MG63 (cell line): ENCODE measurements around the gene NEIL3. TPM values are rescaled to one million over a fixed set of nuclear protein-coding genes. Genes with fewer than 3 reads are reported as not detected.

ENCODE experiments used
- DNase-seq: peaks from one replicate; pipeline ENCODE4 v3.0.0-alpha.2; 2020
- H3K27me3 ChIP-seq: fragments of 250-450 bp; sonication (Bioruptor Pico); 2 replicates; pipeline ENCODE4 v1.5.1; 2020; ENCODE audit warnings: mild to moderate bottlenecking, moderate library complexity
- H3K36me3 ChIP-seq: fragments of 250-450 bp; sonication (Bioruptor Pico); 2 replicates; pipeline ENCODE4 v1.5.1; 2020; ENCODE audit warnings: mild to moderate bottlenecking, moderate library complexity
- H3K4me3 ChIP-seq: fragments of 250-450 bp; sonication (Bioruptor Pico); 2 replicates; pipeline ENCODE4 v1.5.1; 2020; ENCODE audit warnings: mild to moderate bottlenecking, moderate library complexity
- H3K9me3 ChIP-seq: fragments of 250-450 bp; sonication (Bioruptor Pico); 2 replicates; pipeline ENCODE4 v1.5.1; 2020; ENCODE audit warnings: mild to moderate bottlenecking, moderate library complexity
- total RNA-seq: library from RNA; depleted of rRNA; stranded (reverse); fragments of >200 nt; shearing (Covaris generic); gene quantifications from 2 replicates; pipeline ENCODE4 v1.2.3, GENCODE V29; 2014; ENCODE audit warnings: low replicate concordance

The NEIL3 gene
- total RNA-seq, 1 experiment from 2014 or later = 36.3 TPM

DNA sequence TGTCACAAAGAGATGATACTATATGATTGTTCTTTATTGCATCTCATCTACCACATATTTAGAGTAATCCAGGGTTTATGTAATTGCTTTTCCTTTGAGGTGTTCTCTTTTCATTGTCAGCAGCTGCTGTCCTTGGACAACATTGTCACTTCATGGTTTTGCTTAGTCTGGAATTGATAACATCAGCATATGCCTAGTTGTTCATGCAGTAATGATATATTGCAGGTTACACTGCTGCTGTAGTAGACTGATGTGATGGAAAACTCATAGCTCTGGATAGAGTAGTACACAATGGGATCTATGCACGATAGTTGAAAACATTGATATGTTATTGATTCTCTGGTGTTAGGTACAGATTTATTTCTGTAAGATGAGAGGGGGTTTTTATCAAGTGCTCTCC lies 13.7 kb downstream of the NEIL3 start:
- Histone ChIP-seq H3K27me3 (no peaks in the 10 kb centered on the region), H3K4me3 (no peak overlapping the region), H3K9me3 (peaks cover 10% of the 10 kb centered on the region), H3K36me3 (peaks cover 82% of the 10 kb centered on the region)
- DNase-seq = no peak

DNA sequence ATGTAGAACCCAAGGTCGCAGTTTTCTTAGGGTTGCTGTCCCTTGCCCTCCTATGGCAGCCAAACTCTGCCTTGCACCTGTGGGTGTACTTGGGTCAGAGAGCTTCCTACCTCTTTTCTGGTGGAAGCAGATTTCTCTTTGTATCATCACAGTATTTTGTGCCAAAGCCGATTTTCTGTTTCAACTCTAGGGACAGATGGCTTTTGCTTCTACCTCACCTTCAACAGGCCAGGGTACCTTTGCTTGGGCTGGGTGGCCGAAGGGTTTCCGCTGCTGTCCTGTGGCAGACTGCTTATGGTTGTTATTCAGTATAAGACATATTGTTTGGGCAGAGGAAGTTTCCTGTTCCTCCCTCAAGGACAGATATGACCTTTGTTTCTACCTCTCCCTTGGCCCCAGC lies 22.4 kb downstream of the NEIL3 start:
- no peak for DNase-seq
- Histone ChIP-seq H3K36me3 (peaks cover 96% of the 10 kb centered on the region), H3K9me3 (peaks cover 39% of the 10 kb centered on the region), H3K4me3 (no peak overlapping the region), H3K27me3 (no peaks in the 10 kb centered on the region)

DNA sequence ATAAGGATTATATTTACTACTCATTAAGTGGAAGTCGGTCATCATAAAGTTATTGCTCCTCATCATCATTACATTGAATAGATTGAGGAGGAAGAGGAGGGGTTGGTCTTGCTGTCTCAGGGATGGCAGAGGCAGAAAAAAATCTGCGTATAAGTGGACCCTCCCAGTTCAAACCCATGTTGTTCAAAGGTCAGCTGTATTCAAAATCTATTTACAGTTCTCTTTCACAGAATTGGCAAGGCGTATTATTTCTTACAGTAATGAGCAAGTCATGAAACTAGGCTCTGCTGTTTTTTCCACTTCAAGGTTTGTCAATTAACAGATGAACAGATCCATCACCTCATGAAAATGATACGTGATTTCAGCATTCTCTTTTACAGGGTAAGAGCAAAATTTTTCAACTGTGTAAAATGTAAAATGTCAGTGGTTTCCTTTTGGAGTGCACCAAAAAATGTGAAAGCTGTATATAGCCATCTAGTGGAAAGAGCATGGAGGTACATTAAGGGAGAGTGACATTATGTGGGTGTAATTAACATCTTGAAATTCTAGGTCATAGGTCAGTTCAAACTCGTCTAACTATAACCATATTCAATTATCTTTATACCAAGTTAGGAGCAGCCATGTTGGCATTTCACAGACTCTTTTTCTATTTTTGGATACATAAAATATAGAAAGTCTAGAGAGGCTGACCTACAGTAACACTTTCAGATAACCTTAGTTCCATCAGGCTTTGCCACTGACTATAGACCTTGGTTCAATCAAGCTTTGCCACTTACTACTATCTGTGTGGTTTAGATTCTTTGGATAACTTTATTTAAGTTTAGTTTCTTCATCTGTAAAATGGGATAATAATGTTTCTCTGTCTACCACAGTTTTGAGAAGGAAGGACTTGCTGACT lies 30.1 kb downstream of the NEIL3 start:
- Histone ChIP-seq H3K4me3 (no peak overlapping the region), H3K27me3 (no peaks in the 10 kb centered on the region), H3K36me3 (peaks cover 88% of the 10 kb centered on the region), H3K9me3 (no peaks in the 10 kb centered on the region)
- no peak for DNase-seq

- no peaks in the 10 kb centered on the region for H3K9me3 ChIP-seq
- peaks cover 84% of the 10 kb centered on the region for H3K36me3 ChIP-seq
- H3K27me3 ChIP-seq = no peaks in the 10 kb centered on the region
- H3K4me3 ChIP-seq = no peak overlapping the region
- DNase-seq = no peak
These were observed 38.7 kb downstream of the NEIL3 start for GRCh38 chr4:177348348-177348747.

DNA sequence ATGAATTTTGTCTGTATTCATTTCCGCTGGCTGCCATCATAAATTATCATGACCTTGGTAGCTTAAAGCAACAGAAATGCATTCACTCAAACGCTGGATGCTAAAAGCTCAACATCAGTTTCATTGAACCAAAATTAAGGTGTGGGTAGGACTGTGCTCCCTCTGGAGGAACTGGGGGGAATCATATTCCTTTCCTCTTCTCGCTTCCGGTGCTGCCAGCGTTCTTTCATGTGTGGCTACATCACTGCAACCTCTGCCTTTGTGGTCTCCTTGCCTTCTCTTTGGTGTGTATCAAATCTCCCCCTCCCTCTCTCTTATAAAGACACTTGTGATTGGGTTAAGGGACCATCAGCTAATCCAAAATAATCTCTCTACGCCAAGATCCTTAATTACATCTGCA lies 39.5 kb downstream of the NEIL3 start:
- peaks cover 87% of the 10 kb centered on the region for H3K36me3 ChIP-seq
- DNase-seq = no peak
- no peaks in the 10 kb centered on the region for H3K27me3 ChIP-seq
- H3K4me3 ChIP-seq = no peak overlapping the region
- H3K9me3 ChIP-seq = no peaks in the 10 kb centered on the region

DNA sequence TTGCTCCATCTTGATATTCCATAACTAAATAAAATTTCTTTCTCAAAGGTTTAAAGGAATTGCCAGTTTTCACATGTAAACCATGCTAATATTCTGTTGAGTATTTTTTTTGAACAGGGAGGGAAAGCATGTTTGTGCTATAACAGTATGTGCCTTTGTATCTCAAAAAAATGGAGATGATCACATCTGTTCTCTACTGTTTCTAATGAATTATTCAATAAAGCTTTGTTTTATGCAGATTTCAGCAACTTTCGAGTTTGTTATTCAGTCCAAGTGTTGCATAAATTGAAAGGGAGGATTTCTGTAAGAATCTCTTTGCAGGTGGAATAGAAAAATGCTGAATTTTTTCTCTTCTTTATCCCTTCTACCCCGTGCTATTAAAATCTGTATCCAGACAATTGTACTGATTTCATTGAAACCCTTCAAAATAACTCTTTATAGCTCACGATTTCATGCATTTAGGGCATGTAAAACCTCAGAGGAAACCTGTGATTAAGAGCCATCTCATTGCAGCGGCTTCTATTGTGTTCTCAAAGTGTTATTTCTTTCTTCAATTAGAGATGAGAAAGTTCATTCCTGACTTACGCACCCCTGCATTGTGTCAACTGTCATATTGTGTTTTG lies 42.1 kb downstream of the NEIL3 start:
- H3K36me3 ChIP-seq = peaks cover 90% of the 10 kb centered on the region
- no peaks in the 10 kb centered on the region for H3K9me3 ChIP-seq
- DNase-seq = no peak
- H3K27me3 ChIP-seq = no peaks in the 10 kb centered on the region
- no peak overlapping the region for H3K4me3 ChIP-seq

- H3K9me3 ChIP-seq = no peaks in the 10 kb centered on the region
- H3K36me3 ChIP-seq = peaks cover 95% of the 10 kb centered on the region
- H3K27me3 ChIP-seq = no peaks in the 10 kb centered on the region
- H3K4me3 ChIP-seq = no peak overlapping the region
- DNase-seq = no peak
These were observed 46.5 kb downstream of the NEIL3 start for GRCh38 chr4:177356206-177356605.

GRCh38 chr4:177356921-177357320 lies 47.2 kb downstream of the NEIL3 start:
- Histone ChIP-seq H3K4me3 (no peak overlapping the region), H3K9me3 (no peaks in the 10 kb centered on the region), H3K36me3 (peaks cover 94% of the 10 kb centered on the region), H3K27me3 (no peaks in the 10 kb centered on the region)
- no peak for DNase-seq

DNA sequence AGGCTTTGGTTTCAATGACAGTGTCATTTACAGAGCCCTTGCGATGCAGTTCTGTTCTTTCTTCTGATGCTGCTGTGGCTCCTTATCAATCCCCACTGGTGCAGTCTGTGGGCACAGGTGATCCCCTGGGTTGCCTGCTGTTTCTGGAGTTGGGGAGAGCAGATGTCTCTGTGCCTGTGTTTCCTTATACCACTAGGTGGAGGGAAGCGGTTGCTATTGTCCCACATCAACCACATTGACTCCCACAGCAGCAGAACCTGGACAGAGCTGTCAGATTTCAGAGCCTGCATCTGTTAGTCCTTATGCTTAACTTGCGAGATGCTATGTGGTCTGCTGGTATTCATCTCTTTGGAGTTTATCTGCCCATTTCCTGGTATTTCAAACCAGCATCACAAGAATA lies 57.7 kb downstream of the NEIL3 start:
- no peaks in the 10 kb centered on the region for H3K9me3 ChIP-seq
- no peak overlapping the region for H3K4me3 ChIP-seq
- peaks cover 35% of the 10 kb centered on the region for H3K36me3 ChIP-seq
- H3K27me3 ChIP-seq = no peaks in the 10 kb centered on the region
- DNase-seq = peak; percentile 36

DNA sequence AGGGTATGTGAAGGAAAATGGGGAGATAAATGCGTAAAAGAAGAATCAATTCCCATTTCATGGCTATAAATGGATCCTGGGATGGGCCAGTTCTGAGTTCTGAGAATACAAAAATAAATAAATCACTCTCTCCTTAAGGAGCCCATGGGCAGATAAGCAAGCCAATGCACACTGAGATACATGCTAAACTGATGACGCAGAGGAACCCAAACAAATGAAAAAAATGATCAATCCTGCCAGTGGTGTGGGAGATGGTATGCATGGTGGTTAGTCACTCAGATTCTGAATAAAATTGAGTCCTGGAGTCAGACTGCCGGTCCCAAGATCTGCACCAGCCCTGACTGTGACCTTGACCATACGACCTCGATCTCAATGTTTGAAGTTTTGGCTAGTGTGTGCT lies 59.7 kb downstream of the NEIL3 start:
- Histone ChIP-seq H3K4me3 (no peak overlapping the region), H3K9me3 (no peaks in the 10 kb centered on the region), H3K36me3 (peaks cover 16% of the 10 kb centered on the region), H3K27me3 (no peaks in the 10 kb centered on the region)
- DNase-seq = peak; percentile 90

- Histone ChIP-seq H3K9me3 (no peaks in the 10 kb centered on the region), H3K27me3 (no peaks in the 10 kb centered on the region), H3K36me3 (peaks cover 8% of the 10 kb centered on the region), H3K4me3 (no peak overlapping the region)
- DNase-seq = no peak
These were observed 61.8 kb downstream of the NEIL3 start for GRCh38 chr4:177371461-177371860.

GRCh38 chr4:177374966-177375365 lies 65.3 kb downstream of the NEIL3 start:
- Histone ChIP-seq H3K36me3 (peaks cover 6% of the 10 kb centered on the region), H3K27me3 (no peaks in the 10 kb centered on the region), H3K4me3 (no peak overlapping the region), H3K9me3 (no peaks in the 10 kb centered on the region)
- DNase-seq = no peak

GRCh38 chr4:177375372-177375771 lies 65.7 kb downstream of the NEIL3 start:
- Histone ChIP-seq H3K36me3 (peaks cover 2% of the 10 kb centered on the region), H3K27me3 (no peaks in the 10 kb centered on the region)
- no peak for DNase-seq

GRCh38 chr4:177376024-177376423 lies 66.3 kb downstream of the NEIL3 start:
- Histone ChIP-seq H3K36me3 (no peaks in the 10 kb centered on the region), H3K4me3 (no peak overlapping the region), H3K27me3 (no peaks in the 10 kb centered on the region), H3K9me3 (no peaks in the 10 kb centered on the region)
- no peak for DNase-seq

More at GRCh38 chr4:177375372-177375771, 65.7 kb downstream of the NEIL3 start:
- Histone ChIP-seq H3K4me3 (no peak overlapping the region), H3K9me3 (no peaks in the 10 kb centered on the region)

- H3K4me3 ChIP-seq = no peak overlapping the region
- DNase-seq = peak; percentile 76
These were observed 71.1 kb downstream of the NEIL3 start for GRCh38 chr4:177380730-177381287.

GRCh38 chr4:177381762-177382310 lies 72.2 kb downstream of the NEIL3 start:
- Histone ChIP-seq H3K4me3 (no peak overlapping the region), H3K9me3 (no peaks in the 10 kb centered on the region), H3K27me3 (no peaks in the 10 kb centered on the region), H3K36me3 (no peaks in the 10 kb centered on the region)
- DNase-seq = no peak

More at GRCh38 chr4:177380730-177381287, 71.1 kb downstream of the NEIL3 start:
- H3K9me3 ChIP-seq = no peaks in the 10 kb centered on the region
- no peaks in the 10 kb centered on the region for H3K27me3 ChIP-seq
- H3K36me3 ChIP-seq = no peaks in the 10 kb centered on the region

DNA sequence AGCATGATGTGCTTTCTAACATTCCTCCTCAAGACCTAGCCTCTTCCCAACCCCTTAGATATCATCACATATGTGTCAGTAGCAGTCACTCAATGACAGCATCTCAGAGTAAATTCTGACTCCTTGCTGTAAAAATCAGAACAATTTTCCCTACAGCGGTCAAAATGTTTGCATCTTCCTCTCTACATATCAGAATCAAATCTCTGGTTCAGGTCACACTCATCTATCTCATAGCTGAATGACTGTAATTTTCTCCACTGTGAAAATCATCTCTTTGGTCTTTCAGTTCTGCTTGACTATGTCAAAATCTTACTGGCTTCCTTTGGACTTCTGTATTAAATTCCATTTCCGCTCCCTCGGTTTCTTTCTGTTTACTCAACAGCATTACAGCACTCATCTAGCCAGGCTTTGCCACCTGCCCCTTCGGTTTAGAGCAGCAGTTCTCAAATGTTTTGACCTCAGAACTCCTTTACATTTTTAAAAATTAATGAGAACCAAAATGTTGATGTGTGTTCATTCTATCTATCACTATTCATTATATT lies 75.3 kb downstream of the NEIL3 start:
- H3K36me3 ChIP-seq = no peaks in the 10 kb centered on the region
- no peaks in the 10 kb centered on the region for H3K9me3 ChIP-seq
- DNase-seq = no peak
- H3K4me3 ChIP-seq = no peak overlapping the region
- no peaks in the 10 kb centered on the region for H3K27me3 ChIP-seq
